Mesothelial cell of epicardium (in vitro differentiated cells): Measurements from ENCODE around the gene INSC. TPM values are rescaled to one million over a fixed set of nuclear protein-coding genes. Genes with fewer than 3 reads are reported as not detected.

Experiments
- DNase-seq, 2 experiments: peaks; one replicate each; pipeline ENCODE4 v3.0.0; 2021; ENCODE audit warnings: low spot score in 2 of 2; ENCODE audit not compliant: unreplicated experiment in 2 of 2
- H3K27ac Mint-ChIP-seq: 2 replicates; pipeline ENCODE4 v1.8.0; 2021; ENCODE audit warnings: mixed read lengths
- H3K27me3 Mint-ChIP-seq: 2 replicates; pipeline ENCODE4 v1.8.0; 2021; ENCODE audit warnings: low read depth, mixed read lengths
- H3K36me3 Mint-ChIP-seq: 2 replicates; pipeline ENCODE4 v1.8.0; 2021; ENCODE audit warnings: mixed read lengths
- H3K4me1 Mint-ChIP-seq: 2 replicates; pipeline ENCODE4 v1.8.0; 2021; ENCODE audit warnings: mixed read lengths
- H3K4me3 Mint-ChIP-seq: 2 replicates; pipeline ENCODE4 v1.8.0; 2021; ENCODE audit warnings: mild to moderate bottlenecking, moderate library complexity, mixed read lengths
- H3K9me3 Mint-ChIP-seq: 2 replicates; pipeline ENCODE4 v1.8.0; 2021; ENCODE audit warnings: mixed read lengths
- total RNA-seq: library from RNA; stranded (reverse); gene quantifications from 3 replicates; pipeline ENCODE4 v1.2.1, GENCODE V29; 2021
- TF ChIP-seq, protein P1 (sequence below): fragments of 200-600 bp; sonication (generic); IDR thresholded peaks from one replicate; pipeline ENCODE4 v1.5.0; 2021; ENCODE audit warnings: antibody characterized with exemption; ENCODE audit not compliant: unreplicated experiment

INSC gene
- total RNA-seq, 1 donor from 2014 or later = not detected

DNA sequence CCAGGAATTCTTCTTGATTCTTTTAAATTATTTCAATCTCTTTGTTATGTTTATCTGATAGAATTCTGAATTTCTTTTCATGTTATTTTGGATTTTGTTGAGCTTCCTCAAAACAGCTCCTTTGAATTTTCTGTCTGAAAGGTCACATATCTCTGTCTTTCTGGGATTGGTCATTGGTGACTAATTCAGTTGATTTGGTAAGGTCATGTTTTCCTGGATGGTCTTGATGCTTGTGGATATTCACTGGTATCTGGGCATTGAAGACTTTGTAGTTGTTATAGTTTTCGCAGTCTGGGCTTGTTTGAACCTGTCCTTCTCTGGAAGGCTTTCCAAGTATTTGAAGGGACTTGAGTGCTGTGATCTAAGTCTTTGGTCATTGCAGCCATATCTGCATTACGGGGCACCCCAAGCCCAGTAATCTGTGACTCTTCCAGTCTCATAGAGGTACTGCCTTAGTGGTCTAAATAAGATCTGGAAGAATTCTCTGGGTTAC is 18.9 kb upstream of the INSC start:
- Mint-ChIP-seq H3K4me3 (no peak overlapping the region), H3K27me3 (peaks cover 41% of the 10 kb centered on the region), H3K9me3 (no peaks in the 10 kb centered on the region), H3K36me3 (no peaks in the 10 kb centered on the region), H3K27ac (no peak overlapping the region), H3K4me1 (no peaks in the 10 kb centered on the region)
- TF ChIP-seq, protein P1, sequence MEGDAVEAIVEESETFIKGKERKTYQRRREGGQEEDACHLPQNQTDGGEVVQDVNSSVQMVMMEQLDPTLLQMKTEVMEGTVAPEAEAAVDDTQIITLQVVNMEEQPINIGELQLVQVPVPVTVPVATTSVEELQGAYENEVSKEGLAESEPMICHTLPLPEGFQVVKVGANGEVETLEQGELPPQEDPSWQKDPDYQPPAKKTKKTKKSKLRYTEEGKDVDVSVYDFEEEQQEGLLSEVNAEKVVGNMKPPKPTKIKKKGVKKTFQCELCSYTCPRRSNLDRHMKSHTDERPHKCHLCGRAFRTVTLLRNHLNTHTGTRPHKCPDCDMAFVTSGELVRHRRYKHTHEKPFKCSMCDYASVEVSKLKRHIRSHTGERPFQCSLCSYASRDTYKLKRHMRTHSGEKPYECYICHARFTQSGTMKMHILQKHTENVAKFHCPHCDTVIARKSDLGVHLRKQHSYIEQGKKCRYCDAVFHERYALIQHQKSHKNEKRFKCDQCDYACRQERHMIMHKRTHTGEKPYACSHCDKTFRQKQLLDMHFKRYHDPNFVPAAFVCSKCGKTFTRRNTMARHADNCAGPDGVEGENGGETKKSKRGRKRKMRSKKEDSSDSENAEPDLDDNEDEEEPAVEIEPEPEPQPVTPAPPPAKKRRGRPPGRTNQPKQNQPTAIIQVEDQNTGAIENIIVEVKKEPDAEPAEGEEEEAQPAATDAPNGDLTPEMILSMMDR = no peak
- DNase-seq = no peak

DNA sequence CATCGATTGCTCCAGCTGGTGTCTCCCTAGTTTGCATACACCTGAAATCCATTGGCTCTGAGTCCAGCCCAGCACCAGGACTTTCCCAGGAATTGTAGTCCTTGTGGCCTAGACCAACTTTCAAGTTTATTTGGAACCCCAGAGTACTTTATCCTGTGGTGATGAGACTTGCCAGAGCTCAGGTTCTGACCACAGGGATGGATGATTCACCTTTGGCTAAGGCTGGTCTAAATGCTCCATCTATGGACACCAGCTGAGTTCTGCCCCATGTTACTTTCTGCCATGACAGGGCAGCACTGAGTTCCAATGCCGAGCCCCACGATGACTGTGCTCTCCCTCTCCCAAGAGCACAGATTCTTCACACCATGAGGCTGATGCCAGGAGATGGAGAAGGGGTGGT is 17.3 kb upstream of the INSC start:
- TF ChIP-seq, protein P1 = no peak
- Mint-ChIP-seq H3K36me3 (no peaks in the 10 kb centered on the region), H3K4me3 (no peak overlapping the region), H3K27ac (no peak overlapping the region), H3K9me3 (peaks cover under 1% of the 10 kb centered on the region), H3K4me1 (no peaks in the 10 kb centered on the region), H3K27me3 (peaks cover 52% of the 10 kb centered on the region)
- no peak for DNase-seq

DNA sequence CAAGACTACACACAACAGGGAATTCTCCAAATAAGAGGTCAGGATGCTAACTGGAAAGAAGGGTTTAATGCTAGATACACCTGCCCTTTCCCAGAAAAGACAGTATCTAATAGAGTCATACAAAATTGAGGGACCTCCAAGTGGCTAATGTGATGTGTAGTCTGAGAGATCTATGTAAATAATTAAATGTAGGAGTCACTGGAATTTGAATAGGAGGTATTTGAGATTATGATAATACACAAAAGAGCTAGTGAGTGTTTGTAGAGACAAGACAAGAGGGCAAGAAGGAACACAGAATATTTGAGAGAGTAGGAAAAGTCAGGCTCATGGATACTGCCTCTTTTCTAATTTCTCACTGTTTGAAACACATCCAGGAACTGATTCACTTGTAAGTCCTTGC is 15.5 kb upstream of the INSC start:
- H3K36me3 Mint-ChIP-seq = no peaks in the 10 kb centered on the region
- H3K4me3 Mint-ChIP-seq = no peak overlapping the region
- H3K4me1 Mint-ChIP-seq = no peaks in the 10 kb centered on the region
- TF ChIP-seq, protein P1 = no peak
- peaks cover 62% of the 10 kb centered on the region for H3K27me3 Mint-ChIP-seq
- no peak for DNase-seq
- H3K27ac Mint-ChIP-seq = no peak overlapping the region
- H3K9me3 Mint-ChIP-seq = peaks cover 16% of the 10 kb centered on the region

DNA sequence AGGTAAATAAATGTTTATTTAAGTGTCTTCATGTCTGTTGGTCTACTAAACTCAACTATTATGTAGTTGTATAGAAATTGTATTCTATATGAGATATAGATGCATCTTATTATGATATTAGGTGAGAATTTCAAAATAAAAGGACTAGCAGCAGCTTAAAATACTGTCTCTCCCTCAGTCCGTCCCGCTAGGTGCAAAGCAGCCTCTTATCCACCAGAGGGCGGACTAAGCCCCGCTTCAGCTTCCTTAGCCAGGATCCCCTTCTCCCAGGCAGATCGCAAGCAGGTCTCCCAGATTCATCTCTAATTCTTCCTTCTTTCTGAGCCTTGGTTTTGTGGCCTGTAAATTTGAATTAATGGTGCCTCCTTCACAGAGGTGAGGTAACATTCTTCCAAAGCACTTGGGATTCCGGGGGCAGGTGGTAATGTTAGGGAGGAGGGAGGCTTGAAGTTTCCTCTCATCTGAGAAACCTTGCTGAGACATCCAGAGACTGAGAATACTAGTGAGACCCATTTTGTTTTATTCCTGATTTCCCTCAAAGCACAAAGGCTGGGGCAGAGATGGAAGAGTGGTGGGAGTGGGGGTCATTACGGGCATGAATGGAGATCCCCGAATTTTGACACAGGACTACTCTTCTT is 13.5 kb upstream of the INSC start:
- peaks cover 64% of the 10 kb centered on the region for H3K27me3 Mint-ChIP-seq
- peak; percentile 53 to 77 for DNase-seq
- H3K27ac Mint-ChIP-seq = no peak overlapping the region
- H3K4me1 Mint-ChIP-seq = no peaks in the 10 kb centered on the region
- peaks cover 16% of the 10 kb centered on the region for H3K9me3 Mint-ChIP-seq
- no peak overlapping the region for H3K4me3 Mint-ChIP-seq
- TF ChIP-seq, protein P1 = peak; percentile 82
- no peaks in the 10 kb centered on the region for H3K36me3 Mint-ChIP-seq

DNA sequence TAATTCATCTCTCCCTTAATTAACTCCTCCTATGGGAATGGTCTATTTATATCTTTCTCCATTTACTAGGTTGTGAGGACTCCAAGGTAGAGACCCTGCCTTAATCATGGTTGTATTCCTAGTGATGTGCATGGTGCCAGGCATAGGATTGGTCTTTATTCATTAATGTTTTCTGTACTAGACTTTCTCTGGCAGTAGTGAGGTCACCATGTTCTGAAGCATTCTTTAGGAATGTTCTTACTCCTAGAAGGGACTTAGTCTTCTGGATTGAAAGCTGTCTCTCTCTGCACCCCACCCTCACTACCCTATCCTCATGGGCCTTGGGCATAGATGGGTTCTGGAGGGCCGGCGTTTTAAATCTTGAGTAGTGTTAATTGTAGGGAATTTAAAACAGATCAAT is 10.6 kb upstream of the INSC start:
- Mint-ChIP-seq H3K4me1 (no peaks in the 10 kb centered on the region), H3K4me3 (no peak overlapping the region), H3K27me3 (peaks cover 48% of the 10 kb centered on the region), H3K36me3 (no peaks in the 10 kb centered on the region), H3K27ac (no peak overlapping the region), H3K9me3 (peaks cover 16% of the 10 kb centered on the region)
- DNase-seq = no peak
- TF ChIP-seq, protein P1 = no peak
